NCI-H345 (cell line): ENCODE data around the gene TNN.
"Not testable (repeated sequence)": the region's sequence is repeated elsewhere in the genome, so short reads cannot be mapped to it uniquely, and the experiment has no call there.

Source experiments
- DNase-seq: peaks from one replicate; lab custom pipeline; 2025; lab: John Stamatoyannopoulos, UW

TNN gene

DNA sequence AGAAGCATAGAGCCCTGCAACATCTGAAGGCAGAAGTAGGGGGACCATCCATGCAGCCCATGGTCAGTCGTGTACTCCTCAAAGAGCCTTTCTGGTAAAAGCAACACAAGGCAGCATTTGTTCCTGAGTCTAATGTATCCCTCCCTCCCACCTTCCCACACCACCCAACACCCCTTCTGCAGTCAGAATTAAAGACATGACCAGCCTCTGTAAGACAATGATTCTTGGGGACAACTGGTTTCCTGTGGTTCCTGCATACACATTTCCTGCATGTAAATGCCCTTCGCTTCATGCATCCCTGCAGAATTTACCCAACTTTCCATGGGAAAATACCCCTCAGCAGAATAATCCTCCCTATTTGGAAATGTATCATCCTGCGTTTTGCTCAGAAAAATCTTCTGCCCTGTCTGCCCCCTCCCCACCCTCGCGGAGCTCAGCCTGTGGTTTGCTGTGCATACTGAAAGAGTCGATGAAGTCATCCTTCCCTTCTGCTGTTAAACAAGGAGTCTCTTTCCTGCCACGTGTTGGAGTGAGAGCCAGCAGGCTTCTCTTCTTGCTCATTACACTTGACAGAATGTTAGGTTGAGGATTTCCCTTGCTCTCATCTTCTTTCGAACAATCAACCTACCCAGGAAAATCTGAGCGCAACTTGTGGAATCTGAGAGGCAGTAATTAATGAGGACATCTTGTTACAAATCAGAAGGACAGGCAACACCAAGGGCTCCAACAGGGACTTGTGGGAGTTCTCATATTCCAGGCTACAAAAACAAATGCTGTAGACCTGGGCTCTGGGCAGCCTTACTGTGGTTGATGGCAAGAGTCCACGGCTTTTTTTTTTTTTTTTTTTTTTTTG, 4.7 kb downstream of the TNN start:
- no peak for DNase-seq

DNA sequence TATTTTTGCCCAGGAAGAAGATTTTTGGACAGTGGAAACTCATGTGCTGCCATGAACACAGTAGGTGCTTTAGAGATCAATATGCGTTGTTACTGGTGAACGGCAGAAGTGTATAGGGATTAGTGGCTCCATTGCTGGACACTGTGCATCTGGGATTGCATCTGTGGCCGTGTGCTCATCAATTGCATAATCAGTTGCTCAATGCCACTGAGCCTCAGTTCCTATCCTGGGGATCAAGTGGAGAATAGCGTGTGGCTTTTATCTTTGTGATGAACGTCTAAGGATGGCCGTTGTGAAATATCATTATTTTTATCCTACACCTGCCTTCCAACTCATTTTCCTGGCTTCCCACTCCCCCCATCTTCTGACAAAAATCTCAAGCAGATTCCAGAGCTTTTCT, 5.4 kb downstream of the TNN start:
- DNase-seq = no peak

DNA sequence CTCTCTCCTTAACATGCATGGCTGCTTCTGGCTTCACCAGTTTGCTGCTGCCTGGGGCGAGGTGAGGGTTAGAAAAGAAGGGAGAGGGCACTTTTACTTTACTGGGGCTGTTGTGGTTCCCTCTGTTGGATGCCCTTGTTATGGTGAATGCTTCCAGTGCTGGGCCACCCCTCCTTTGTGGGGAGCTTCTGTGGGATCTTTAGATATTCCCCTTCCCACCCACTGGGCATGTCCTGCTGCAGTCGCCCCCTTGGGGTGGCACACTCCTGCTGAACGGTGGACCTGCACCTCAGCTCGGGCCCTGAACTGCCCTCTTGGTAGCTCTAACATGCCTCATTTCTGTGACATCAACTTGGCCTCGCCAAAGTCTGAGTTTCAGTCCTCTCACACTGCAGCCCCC, 6.0 kb downstream of the TNN start:
- DNase-seq = no peak

DNA sequence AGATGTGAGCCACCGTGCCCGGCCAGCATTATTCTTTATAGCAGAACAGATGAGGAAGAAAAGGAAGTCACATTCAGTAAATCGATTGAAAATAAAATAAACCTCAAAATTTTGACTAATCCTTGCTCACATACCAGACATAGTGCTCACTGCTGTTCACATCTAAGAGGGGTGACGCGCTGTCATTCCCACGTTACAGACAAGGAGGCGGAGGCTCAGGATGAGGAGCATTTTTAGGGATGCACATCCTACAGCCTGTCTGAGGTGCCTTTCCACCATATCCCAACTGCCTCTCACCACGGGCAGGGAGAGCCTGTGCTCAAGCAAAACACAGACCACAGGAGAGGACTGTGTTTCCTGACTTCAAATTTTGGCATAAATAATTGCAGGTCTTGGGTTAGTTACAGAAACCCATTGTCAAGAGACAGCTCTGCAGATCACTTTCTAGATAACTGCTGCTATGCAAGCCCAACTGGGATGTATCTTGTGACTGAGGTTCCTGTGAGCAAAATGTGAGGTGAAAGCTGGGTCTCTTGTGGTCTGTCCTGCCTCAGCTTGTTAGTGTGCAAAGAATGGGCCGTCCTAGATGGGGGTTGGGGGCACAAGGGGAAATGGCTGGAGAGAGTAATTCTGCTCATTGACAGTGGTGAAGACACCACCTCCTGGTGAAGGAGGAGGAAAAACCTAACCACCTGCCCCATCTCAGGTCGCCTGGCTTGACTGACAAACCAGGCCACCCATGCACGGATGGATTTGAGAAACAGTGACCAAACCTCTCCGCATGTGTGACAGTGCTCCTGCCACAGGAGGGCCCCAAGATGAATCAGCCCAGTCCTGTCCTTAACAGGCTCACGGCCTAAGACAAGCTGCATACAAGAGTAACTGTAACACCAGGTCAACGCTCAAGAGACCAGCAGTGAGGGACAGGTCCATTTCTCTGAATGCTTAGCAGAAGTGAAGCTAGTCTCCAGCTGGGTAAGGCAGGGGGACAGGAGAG, 8.2 kb downstream of the TNN start:
- DNase-seq = no peak

DNA sequence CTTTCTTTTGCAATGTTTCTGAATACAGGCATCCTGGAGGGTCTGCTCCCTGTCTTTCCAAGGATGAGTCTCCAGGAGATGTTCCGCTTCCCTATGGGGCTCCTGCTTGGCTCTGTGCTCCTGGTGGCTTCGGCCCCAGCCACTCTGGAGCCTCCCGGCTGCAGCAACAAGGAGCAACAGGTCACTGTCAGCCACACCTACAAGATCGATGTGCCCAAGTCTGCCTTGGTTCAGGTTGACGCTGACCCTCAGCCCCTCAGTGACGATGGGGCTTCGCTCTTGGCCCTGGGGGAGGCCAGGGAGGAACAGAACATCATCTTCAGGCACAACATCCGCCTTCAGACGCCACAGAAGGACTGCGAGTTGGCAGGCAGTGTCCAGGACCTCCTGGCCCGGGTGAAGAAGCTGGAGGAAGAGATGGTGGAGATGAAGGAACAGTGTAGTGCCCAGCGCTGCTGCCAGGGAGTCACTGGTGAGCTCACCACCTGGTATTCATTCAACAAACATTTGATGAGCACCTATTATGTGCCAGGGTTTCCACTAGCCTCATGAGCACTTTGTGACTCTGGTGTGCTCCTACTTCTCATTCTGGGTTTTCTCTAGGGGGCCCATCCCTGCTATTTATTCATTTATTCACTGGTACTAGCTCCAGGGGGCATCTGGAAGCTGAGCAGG, 9.9 kb downstream of the TNN start:
- no peak for DNase-seq

DNA sequence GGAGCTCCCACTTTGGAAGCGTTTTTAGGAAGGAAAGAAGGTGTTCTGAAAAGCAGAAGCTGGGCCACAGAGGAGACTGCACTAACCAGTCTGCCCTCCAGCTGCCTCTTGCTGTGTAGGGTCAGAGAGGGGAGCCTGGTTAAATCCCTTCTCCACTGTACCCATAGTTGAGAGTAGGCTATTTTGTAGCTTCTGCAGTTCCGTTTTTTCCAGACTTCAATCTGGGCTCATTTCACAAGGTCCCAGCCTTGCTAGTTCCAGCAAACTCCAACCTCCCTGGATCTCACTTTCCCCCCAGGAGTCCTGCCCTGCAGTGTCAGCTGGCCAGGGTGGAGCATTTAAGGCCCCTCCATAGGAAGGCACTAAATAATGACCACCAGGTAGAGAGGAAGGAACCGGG, 11.0 kb downstream of the TNN start:
- no peak for DNase-seq

DNA sequence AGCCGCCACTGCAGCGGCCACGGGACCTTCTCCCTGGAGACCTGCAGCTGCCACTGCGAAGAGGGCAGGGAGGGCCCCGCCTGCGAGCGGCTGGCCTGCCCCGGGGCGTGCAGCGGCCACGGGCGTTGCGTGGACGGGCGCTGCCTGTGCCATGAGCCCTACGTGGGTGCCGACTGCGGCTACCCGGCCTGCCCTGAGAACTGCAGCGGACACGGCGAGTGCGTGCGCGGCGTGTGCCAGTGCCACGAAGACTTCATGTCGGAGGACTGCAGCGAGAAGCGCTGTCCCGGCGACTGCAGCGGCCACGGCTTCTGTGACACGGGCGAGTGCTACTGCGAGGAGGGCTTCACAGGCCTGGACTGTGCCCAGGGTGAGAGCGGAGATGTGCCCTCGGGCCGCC, 11.7 kb downstream of the TNN start:
- no peak for DNase-seq

DNA sequence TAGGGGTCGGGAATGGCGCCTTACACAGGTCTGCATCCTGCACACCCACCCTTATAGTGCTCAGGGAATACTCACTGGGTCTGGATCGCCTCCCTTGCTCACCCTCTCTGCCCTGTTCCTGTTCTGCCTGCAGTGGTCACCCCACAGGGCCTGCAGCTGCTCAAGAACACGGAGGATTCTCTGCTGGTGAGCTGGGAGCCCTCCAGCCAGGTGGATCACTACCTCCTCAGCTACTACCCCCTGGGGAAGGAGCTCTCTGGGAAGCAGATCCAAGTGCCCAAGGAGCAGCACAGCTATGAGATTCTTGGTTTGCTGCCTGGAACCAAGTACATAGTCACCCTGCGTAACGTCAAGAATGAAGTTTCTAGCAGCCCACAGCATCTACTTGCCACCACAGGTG, 12.4 kb downstream of the TNN start:
- DNase-seq = no peak

DNA sequence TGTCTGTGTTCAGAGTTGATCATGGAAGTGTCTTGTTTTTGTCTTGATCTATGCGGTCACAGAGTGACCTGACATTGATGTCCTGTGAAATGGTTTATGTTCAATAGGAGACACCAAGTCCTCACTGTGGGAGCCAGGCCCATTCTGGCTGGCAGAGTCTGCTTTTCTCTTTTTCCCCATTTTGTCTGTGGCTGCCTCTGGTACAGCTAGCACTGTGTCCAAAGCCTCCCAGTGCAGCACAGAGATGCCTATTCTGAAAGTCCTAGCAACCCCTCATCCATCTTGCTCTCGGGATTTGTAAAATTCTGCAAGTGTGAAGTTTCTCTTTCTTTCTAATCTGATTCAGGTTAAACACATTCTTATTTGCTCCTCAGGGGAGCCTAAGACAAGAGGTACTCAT, 14.3 kb downstream of the TNN start:
- DNase-seq = no peak

DNA sequence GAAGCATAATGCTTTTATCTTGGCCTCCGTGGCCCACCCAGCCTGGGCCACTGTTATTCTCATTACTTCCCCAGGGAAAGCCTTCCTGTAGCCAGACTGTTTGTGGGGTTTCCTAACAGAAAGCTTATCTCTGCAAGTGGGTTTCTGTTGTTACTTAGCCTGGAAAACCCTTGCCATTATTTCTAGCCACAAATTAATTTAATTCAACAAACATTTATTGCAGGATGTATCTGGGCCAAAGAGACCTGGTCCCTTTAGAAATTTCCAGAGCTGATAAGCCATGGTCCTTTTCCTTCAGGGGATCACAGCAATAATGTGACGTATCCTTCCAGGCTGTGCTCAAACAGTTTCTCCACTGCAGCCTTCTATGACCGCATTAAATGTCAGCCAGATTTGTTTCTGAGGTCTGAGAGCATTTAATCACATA, 20.9 kb downstream of the TNN start:
- no peak for DNase-seq

DNA sequence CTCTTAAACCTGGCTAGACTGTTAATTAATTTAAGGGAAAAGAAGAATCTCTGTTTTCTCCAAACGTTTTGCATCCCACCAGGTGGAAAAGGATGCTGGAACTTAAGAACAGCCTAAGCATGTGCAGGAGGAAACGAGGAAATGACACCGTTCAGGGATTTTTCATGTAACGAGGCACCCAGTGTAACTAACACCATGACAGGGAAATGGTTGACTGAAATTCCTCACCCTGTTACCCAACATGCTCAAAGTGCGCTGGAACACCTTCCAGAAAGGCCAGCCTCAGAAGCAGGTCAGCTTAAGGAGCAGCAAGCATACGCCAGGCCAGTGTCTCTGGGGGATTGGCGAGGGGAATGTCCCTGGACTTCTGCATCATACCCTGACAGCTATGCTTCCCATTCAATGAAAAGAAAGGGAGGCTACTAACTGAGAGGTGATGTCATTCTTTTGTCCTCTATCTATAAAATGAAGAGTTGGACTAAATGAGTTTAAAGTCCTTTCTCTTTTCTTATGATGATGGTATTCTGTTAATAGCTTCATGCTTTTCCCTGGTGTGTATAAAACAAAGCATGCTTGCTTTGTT, 21.6 kb downstream of the TNN start:
- no peak for DNase-seq

DNA sequence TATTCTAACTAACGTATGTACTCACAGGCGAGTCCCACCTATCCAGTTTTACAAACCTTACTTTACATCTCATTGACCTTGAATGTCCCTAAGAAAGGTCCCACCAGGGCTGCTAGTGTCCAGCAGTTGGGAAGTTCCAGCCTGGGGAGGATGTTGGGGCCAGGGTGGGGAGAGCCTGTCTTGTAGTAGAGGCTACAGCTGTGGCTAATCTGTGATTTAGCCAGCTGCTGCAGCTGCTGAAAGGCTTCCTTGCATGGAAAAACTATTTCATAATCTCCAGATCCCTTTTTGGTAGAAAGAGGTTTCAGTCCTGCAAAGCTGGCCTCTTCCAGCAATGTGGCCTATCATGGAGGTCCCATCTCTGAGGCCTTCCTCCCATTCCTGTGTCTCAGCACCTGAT, 23.1 kb downstream of the TNN start:
- no peak for DNase-seq

DNA sequence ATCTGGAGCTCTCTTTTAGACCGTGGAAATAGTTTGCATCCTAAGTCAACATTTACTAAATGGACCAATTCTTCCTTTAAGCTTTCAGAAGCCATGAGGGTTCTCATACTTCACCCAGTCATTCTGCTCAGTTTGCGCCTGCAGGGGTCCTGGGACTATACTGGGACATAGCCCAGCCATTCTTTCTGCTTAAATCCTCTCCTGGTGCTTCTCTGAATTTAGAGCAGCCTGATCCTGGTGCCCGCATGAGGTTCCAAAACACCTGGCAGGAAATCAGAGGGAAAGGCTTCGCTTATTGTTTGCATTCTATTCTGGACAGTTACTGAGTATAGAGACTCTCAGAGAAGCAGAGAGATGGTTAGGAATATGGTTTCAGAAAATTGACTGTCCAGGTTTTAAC, 27.0 kb downstream of the TNN start:
- DNase-seq = peak; percentile 37

DNA sequence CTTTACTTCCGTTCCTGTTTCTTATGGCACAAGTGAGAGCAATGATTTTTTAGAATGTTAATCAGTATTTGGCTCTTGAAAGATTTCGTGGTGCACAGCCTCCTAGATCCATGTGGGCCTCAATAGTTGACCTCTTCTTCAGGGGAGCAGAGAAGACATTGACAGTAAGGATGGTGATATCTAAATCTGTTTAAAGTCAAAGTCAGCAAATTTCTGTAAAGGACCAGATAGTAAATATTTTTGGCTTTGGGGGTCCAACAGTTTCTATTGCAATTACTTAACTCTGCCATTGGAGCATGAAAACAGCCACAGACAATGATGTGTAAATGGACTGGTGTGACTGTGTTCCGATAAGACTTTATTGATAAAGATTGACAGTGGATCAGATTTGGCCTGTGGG, 27.4 kb downstream of the TNN start:
- DNase-seq = no peak

DNA sequence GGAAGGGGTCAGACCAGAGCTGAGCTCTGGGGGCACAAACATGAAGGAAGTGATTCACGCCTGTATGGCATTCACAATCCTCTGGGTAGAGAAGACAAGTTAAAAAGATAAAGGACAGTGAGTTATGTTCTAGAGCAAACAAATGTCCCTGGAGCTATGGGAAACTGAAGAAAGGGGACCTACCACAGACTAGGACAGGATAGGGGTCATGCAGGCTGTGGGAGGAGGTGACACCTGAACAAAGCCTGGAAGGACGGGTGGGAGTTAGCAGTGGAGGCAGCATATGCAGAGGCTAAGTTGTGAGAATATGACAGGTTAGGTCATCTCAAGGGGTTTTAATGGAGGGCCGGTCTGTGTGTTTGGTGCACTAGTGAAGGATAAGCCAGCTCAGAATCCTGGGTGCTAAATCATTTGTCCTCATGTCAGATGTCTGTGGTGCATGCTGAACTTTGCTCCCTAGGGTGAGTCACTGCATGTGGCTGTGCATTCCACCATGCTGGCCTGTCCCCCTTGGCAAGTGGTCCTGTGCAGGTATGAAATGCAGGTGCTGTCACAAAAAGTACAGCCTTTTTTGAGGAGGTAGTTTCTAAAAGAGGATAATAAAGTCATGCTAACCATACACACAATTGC, 28.5 kb downstream of the TNN start:
- DNase-seq = no peak

DNA sequence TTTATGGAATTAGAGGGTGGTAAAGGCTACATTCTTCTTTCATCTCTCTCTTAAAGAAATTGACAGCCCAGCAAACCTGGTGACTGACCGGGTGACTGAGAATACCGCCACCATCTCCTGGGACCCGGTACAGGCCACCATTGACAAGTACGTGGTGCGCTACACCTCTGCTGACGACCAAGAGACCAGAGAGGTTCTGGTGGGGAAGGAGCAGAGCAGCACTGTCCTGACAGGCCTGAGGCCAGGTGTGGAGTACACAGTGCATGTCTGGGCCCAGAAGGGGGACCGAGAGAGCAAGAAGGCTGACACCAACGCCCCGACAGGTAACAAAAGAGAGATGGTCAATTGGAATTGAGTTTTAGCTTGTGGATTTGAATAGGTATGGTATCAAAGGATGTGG, 29.7 kb downstream of the TNN start:
- DNase-seq = no peak

DNA sequence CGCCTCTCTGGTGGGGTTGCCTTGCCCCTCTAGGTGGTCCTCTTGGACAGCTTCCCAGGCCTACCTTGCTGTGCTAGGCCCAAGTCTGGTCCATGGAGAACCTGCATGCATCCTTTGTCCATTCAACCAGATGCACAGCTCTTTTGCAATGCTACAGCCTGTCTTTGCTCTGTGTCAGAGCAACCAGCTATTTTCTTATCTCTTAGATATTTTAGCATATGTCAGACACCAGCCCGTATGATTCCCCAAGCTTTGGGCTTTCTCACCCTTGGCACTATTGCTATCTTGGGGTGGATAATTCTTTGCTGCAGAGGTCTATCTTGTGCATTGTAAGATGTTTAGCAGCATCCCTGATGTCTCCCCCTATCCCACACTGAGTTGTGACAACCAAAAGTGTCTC, 32.3 kb downstream of the TNN start:
- DNase-seq = no peak

DNA sequence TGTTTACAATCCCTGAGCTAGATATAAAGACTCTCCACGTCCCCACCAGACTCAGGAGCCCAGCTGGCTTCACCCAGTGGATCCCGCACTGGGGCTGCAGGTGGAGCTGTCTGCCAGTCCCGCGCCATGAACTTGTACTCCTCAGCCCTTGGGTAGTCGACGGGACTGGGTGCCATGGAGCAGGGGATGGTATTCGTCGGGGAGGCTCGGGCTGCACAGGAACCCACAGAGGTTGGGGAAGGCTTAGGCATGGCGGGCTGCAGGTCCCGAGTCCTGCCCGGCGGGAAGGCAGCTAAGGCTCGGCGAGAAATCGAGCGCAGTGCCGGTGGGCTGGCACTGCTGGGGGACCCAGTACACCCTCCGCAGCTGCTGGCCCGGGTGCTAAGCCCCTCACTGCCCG, 34.5 kb downstream of the TNN start:
- not testable (repeated sequence) for DNase-seq

DNA sequence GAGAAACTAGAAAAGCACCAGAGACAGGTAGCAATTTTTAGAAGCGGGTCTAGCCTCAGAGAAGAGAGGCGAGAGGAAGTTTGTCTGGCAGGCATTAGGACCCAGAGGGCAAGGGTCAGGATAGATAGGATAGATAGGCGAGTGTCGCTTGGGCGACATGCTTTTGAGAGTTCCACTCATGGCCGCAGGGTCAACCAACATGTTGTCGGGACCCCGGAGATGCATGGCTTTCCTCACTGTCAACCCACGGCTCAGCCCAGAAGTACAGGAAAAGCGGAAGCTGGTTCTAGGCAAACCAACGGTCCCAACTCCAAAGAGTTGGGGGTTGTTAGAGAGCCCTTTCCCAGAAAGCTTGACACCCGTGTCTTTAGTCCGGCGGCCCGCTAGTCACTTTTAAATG, 38.9 kb downstream of the TNN start:
- DNase-seq = not testable (repeated sequence)

DNA sequence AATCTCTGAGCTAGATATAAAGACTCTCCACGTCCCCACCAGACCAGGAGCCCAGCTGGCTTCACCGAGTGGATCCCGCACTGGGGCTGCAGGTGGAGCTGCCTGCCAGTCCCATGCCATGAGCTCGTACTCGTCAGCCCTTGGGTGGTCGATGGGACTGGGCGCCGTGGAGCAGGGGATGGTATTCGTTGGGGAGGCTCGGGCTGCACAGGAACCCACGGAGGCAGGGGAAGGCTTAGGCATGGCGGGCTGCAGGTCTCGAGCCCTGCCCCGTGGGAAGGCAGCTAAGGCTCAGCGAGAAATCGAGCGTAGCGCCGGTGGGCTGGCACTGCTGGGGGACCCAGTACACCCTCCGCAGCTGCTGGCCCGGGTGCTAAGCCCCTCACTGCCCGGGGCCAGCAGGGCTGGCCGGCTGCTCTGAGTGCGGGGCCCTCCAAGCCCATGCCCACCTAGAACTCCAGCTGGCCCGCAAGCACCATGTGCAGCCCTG, 40.7 kb downstream of the TNN start:
- not testable (repeated sequence) for DNase-seq

DNA sequence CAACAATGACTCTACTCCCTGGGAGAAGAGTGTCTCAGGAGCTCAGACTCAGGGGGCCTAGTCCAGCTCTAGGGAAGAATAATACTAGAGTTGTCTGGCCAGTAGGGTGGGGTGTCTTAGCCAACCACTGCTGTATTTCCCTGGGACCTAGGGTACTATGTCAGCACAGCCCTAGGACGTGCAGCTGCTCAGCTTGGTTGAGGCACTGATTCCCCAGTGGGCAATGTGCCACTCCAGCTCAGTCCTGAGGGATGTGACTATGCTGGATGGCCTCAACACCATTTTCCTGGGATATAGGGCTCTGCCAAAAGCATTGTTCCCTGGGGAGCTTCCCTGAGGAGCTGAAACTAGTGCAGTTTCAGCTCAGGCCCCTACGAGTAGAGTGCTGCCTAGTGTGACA, 47.4 kb downstream of the TNN start:
- DNase-seq = no peak
